GM19455 (cell line): ENCODE data around the gene OIT3.
"Not testable (repeated sequence)": the region's sequence is repeated elsewhere in the genome, so short reads cannot be mapped to it uniquely, and the experiment has no call there.

ENCODE experiments used
- ATAC-seq: cut with Tn5 transposase; IDR thresholded peaks from one replicate; pipeline ENCODE4 v1.9.1; 2021; ENCODE audit not compliant: unreplicated experiment

The OIT3 gene

GRCh38 chr10:72899545-72899944, 6.0 kb downstream of the OIT3 start:
- no peak for ATAC-seq

DNA sequence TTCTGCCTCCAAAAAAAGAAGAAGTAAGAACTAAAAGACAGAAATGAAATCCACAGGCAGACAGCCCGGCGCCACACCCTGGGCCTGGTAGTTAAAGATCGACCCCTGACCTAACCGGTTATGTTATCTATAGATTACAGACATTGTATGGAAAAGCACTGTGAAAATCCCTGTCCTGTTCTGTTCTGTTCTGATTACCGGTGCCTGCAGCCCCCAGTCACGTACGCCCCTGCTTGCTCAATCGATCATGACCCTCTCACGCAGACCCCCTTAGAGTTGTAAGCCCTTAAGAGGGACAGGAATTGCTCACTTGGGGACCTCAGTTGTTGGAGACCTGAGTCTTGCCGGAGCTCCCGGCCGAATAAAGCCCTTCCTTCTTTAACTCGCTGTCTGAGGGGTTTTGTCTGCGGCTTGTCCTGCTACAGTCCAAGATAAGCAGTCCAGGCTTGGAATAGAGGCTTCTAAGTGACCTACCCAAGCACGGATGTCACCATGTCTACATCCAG, 10.5 kb downstream of the OIT3 start:
- not testable (repeated sequence) for ATAC-seq

DNA sequence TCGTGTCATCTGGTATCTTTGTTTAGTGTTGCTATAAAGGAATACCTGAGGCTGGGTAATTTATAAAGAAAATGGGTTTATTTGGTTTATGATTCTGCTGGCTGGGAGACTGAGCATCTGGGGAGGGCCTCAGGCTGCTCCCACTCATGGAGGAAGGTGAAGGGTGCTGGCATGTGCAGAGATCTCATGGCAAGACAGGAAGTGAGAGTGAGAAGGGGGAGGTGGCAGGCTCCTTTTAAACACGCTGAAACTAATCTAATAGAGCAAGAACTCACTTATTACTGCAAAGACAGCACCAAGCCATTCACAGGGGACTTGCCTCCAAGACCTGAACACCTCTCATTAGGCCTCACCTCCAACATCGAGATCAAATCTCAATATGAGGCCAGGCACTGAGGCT, 11.3 kb downstream of the OIT3 start:
- no peak for ATAC-seq

- no peak for ATAC-seq
These were observed 12.9 kb downstream of the OIT3 start for GRCh38 chr10:72906446-72906845.

DNA sequence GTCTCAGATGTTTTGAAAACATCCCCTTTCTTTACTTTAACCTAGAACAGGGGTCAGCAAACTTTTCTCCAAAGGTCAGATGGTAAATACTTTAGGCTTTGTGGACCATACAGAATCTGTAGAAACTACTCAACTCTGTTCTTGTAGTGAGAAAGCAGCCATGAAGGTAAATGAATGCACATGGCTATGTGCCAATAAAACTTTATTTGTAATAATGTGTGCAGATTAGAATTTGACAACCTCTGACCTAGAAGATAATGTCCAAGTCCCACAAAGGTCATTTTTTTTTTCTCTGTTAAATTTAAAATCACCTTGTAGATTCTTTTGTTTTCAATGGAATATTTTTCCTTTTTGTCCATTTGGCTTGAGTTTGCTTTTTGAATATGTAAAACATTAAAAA, 17.2 kb downstream of the OIT3 start:
- no peak for ATAC-seq

DNA sequence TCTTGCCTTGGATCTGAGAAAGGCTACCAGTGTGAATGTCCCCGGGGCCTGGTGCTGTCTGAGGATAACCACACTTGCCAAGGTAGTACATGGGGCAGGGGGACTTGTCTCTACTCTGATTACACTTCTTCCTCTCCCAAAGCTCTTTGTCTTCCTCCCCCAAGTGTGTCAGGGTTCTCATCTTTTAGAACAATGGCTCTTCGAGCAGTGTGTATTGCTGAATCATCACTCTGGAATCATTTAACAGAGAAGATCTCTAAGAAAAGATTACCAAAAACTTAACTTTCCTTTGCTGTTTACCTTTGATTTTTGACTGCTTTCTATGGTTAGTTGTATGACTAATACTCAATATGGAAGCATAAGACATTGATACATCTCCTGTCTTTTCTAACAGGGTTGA, 18.2 kb downstream of the OIT3 start:
- ATAC-seq = no peak

DNA sequence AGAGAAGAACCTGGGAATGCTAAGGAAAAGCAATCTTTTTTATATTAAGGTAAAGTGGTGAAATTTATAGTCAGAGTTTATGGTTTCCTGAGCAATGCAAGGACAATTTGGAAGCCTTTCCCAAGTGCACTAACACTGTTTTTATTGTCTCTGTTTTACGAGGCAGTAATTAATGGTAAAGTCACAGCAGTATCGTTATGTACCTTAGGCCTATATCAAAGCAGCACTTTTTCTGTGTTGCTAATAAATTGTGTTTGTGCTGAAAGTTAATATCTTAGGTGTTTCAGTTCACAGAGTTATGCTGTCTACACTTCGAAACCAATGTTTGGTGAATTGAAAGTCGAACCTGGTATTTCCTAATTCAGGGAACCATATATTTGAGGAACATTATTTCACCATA, 19.2 kb downstream of the OIT3 start:
- ATAC-seq = no peak

DNA sequence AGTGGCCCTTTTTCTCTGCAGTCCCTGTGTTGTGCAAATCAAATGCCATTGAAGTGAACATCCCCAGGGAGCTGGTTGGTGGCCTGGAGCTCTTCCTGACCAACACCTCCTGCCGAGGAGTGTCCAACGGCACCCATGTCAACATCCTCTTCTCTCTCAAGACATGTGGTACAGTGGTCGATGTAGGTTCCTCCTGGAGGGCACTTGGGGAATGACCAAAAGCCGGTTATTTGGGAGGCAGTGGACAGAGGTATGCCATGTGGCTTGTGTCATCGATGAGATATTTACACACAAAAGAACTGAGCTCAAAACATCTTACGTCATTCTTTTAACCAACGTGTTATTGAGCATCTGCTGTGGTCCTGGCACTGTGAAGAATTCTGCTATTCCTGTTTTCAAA, 19.7 kb downstream of the OIT3 start:
- ATAC-seq = no peak

DNA sequence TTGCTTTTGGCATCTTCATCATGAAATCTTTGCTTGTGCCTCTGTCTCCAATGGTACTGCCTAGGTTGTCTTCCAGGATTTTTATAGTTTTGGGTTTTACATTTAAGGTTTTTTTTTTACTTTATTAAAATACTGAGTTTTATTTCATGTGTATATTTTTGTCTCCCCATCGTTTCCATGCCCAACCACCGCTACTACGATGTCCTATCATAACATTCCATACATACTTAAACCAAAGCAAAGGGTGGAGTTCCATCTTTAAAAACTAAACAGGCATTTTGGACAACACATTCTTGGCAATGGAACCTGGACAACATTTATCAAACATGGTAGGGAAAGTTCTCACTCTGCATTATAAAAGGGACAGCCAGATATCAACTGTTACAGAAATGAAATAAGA, 23.7 kb downstream of the OIT3 start:
- not testable (repeated sequence) for ATAC-seq

- not testable (repeated sequence) for ATAC-seq
These were observed 24.3 kb downstream of the OIT3 start for GRCh38 chr10:72917803-72918332.

- no peak for ATAC-seq
These were observed 24.8 kb downstream of the OIT3 start for GRCh38 chr10:72918352-72918751.

DNA sequence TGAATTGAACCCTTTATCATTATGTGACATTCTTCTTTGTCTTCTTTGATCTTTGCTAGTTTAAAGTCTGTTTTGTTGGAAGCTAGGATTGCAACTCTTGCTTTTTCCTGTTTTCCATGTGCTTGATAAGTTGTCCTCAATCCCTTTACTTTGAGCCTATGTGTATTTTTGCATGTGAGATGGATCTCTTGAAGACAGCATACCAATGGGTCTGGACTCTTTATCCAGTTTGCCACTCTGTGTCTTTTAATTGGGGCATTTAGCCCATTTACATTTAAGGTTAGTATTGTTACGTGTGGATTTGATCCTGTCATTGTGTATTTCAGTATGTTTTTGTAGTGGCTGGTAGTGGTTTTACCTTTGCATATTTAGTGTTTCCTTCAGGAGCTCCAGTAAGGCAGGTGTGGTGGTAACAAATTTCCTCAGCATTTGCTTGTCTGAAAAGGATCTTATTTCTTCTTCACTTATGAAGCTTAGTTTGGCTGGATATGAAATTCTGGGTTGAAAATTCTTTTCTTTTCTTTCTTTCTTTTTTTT, 27.7 kb downstream of the OIT3 start:
- ATAC-seq = not testable (repeated sequence)

- ATAC-seq = no peak
These were observed 30.8 kb downstream of the OIT3 start for GRCh38 chr10:72924351-72924750.

DNA sequence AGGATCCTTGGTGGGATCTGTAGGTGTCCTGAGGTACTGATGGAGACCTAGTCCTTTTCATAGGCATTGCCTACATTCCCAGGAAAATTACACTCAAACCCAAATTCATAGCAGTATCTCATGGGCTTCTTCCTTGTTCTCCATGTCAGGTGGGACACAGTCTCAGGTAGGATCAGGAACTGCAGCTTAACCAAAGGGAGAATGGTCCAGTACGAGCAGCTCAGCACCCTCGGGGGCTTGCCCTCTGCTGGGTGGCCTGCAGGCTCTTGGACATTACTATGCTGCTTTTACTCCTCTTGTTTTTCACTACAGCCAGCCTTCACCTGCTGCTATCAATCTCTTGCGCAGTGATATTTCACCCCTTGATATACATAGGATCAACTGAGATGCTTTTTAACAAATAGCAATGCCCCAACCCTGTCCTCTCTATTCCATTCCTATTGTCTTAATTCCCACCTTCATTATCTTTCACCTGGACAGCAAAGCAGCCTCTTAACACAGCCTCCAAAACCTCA, 32.5 kb downstream of the OIT3 start:
- ATAC-seq = no peak

DNA sequence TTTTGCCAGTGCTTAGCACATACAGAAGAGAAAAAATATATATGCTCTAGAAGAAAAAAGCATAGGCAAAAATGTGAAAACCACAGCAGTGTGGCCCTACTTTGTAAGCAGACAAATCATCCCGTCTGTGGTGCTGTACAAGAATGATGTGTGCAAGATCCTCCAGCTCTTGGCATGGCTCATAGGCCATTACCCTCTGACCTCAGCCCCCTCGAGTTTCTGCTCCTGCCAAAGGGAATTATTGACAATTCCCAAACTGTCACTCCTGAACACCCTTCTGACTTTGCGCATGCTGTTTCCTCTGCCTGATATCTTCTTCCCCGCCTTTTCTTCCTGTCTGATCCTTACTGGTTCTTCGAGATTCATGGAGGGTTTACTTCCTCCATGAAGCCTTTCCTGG, 33.9 kb downstream of the OIT3 start:
- ATAC-seq = no peak

- no peak for ATAC-seq
These were observed 35.3 kb downstream of the OIT3 start for GRCh38 chr10:72928798-72929197.

GRCh38 chr10:72930276-72930675, 36.7 kb downstream of the OIT3 start:
- no peak for ATAC-seq

DNA sequence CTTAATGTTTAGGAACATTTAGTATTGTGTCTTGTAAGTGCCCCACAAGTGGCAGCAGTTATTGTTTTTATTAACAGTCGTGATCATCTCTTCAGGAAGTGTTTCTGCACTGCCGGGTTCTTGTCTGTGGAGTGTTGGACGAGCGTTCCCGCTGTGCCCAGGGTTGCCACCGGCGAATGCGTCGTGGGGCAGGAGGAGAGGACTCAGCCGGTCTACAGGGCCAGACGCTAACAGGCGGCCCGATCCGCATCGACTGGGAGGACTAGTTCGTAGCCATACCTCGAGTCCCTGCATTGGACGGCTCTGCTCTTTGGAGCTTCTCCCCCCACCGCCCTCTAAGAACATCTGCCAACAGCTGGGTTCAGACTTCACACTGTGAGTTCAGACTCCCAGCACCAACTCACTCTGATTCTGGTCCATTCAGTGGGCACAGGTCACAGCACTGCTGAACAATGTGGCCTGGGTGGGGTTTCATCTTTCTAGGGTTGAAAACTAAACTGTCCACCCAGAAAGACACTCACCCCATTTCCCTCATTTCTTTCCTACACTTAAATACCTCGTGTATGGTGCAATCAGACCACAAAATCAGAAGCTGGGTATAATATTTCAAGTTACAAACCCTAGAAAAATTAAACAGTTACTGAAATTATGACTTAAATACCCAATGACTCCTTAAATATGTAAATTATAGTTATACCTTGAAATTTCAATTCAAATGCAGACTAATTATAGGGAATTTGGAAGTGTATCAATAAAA, 38.9 kb downstream of the OIT3 start:
- no peak for ATAC-seq

- no peak for ATAC-seq
These were observed 41.8 kb downstream of the OIT3 start for GRCh38 chr10:72935361-72935760.

DNA sequence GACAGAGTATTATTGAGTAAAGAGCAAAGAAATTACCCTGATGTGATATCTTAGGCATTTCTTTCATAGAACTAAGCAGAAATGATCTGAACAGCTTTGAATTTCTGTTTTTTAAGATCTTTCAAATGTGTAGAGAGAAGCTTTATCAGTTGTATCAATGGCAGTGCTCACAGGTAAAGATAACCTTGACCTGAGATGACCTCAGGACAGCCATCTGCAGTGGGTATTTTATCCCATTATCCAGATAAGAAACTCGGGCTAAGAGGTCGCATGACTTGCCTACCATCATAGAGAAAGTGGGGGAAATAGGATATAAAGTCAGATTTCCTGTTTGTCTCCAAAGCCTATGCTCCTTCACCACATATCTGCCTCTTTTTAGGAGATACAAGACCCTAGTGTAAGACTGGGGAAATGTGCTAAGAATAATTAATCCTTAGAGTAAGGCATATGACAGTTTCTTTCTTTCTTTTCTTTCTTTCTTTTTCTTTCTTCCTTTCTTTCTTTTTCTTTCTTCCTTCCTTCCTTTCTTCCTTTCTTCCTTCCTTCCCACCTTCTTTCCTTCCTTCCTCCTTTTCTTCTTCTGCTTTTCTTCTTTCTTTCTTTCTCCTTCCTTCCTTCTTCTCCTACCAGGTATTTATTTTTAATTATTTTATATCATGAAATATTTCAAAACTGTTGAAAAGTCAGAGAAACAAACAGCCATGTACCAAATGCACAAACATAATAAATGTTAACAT, 50.1 kb downstream of the OIT3 start:
- ATAC-seq = no peak

- ATAC-seq = no peak
These were observed 53.4 kb downstream of the OIT3 start for GRCh38 chr10:72946963-72947362.

GRCh38 chr10:72948762-72949161, 55.2 kb downstream of the OIT3 start:
- ATAC-seq = no peak
